Effector memory CD8-positive, alpha-beta T cell (primary cell): ENCODE data around the gene PDLIM1.
"Not testable (repeated sequence)": the region's sequence is repeated elsewhere in the genome, so short reads cannot be mapped to it uniquely, and the experiment has no call there.

Experiments
- ATAC-seq: fragments of 150-1000 bp; cut with Tn5 transposase; replicated peaks from 2 replicates; pipeline ENCODE4 v1.10.0; 2021; ENCODE audit warnings: mild to moderate bottlenecking, moderate library complexity
- DNase-seq, 3 experiments: peaks; one replicate each; pipeline ENCODE4 v3.0.0; 2021
- H3K27ac Mint-ChIP-seq, 2 donors: one replicate each; pipeline ENCODE4 v1.8.0; 2022; ENCODE audit warnings: mild to moderate bottlenecking in 2 of 2, mixed read lengths in 2 of 2, moderate library complexity in 2 of 2
- H3K27me3 Mint-ChIP-seq, 2 donors: one replicate each; pipeline ENCODE4 v1.8.0; 2022; ENCODE audit warnings: mixed read lengths in 2 of 2
- H3K36me3 Mint-ChIP-seq: one replicate; pipeline ENCODE4 v1.8.0; 2022; ENCODE audit warnings: mild to moderate bottlenecking, moderate library complexity, mixed read lengths; ENCODE audit not compliant: insufficient read depth
- H3K4me1 Mint-ChIP-seq, 2 donors: one replicate each; pipeline ENCODE4 v1.8.0; 2022; ENCODE audit warnings: low read depth in 2 of 2, mixed read lengths in 2 of 2
- H3K4me3 Mint-ChIP-seq, 2 donors: one replicate each; pipeline ENCODE4 v1.8.0; 2022; ENCODE audit warnings: mild to moderate bottlenecking in 2 of 2, mixed read lengths in 2 of 2, moderate library complexity in 2 of 2
- H3K9me3 Mint-ChIP-seq, 2 donors: one replicate each; pipeline ENCODE4 v1.8.0; 2022; ENCODE audit warnings: mixed read lengths in 2 of 2

PDLIM1 gene

DNA sequence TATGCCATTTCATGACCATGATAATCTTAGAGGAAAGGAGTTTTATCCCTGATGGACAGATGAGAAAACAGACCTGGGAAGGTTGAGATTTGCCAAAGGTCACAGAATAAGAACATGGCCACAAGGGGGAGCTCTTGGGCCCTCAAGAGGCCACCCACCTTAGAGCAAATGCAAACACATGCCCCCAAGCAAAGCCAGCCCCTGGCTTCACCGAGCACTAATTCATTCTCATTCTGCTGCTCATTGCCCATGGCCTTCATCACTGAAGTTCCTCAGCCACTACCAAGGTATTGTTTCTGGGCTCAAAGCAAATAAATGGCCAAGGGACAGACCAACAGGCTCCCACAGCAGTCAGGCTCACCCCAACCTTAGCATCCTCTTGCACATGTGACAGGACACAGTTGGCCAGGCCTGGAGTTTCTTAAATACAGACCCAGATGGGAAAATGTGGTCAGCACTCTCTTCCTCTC lies 44.2 kb downstream of the PDLIM1 start:
- peaks cover 0 to 24% of the 10 kb centered on the region in 2 donors for H3K27me3 Mint-ChIP-seq
- ATAC-seq (peak; percentile 52), DNase-seq (peak; percentile 52 to 63 (median 57))
- H3K27ac Mint-ChIP-seq, result no peak overlapping the region
- H3K9me3 Mint-ChIP-seq, result no peaks in the 10 kb centered on the region
- no peak overlapping the region for H3K4me3 Mint-ChIP-seq
- H3K36me3 Mint-ChIP-seq, result peaks cover under 1% of the 10 kb centered on the region
- peaks cover 3% of the 10 kb centered on the region in 2 donors for H3K4me1 Mint-ChIP-seq

DNA sequence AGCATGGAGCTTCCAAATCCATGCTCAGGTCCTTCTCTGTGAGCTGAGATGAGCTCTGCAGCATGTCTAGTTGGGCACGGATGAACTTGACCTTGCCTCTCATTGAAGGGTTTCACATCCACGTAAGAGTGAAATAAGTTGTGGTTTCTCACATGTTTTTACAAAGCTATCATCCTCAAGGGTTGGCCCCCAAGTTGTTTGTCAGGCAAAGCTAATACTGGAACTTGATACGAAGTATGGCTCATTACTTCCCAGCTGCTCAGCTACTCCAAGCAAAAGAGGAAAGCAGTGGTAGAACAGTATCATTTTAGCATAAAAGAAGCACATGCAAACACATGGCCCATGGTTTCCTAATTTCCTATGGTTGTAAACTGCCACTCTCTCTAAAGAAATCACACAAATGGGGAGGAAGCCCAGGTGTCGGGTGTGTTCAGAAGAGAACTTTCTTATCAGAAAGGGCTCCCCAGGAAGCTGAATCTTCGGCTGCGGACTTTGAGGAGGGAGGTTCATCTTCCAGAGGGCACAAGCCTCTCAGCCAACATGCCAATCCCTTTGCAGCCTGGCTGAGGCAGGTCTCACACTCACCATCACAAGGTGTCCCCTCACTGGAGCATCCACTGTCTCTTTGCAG lies 45.3 kb downstream of the PDLIM1 start:
- H3K27ac Mint-ChIP-seq, result no peak overlapping the region
- ATAC-seq (no peak), DNase-seq (no peak)
- H3K4me3 Mint-ChIP-seq, result no peak overlapping the region
- H3K9me3 Mint-ChIP-seq, result no peaks in the 10 kb centered on the region
- no peaks in the 10 kb centered on the region for H3K36me3 Mint-ChIP-seq
- H3K4me1 Mint-ChIP-seq, result peaks cover 3% of the 10 kb centered on the region in 2 donors
- H3K27me3 Mint-ChIP-seq, result peaks cover 0 to 15% of the 10 kb centered on the region in 2 donors

DNA sequence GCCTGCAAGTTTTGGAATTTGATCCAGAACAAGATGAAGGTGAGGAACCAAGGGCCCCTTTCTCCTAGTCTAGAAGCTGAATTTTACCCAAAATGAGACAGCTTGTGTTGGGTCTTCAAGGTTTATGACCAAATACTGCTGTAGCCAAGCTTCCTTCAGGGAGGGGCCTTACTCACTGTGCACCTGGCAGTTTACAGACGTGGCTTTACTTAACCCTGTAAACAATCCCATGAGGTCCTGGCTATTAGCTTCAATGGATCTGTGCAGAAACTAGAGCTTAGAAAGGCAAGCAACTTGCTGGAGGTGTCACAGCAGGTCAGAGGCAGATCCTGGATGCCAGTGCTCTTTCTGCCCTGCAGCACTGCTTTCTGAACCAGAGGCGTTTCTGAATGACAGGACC lies 46.7 kb downstream of the PDLIM1 start:
- ATAC-seq (no peak), DNase-seq (no peak)
- Mint-ChIP-seq H3K36me3 (no peaks in the 10 kb centered on the region), H3K4me1 (peaks cover 3% of the 10 kb centered on the region in 2 donors), H3K27me3 (peaks cover 0 to 15% of the 10 kb centered on the region in 2 donors), H3K4me3 (no peak overlapping the region), H3K27ac (no peak overlapping the region), H3K9me3 (no peaks in the 10 kb centered on the region)

DNA sequence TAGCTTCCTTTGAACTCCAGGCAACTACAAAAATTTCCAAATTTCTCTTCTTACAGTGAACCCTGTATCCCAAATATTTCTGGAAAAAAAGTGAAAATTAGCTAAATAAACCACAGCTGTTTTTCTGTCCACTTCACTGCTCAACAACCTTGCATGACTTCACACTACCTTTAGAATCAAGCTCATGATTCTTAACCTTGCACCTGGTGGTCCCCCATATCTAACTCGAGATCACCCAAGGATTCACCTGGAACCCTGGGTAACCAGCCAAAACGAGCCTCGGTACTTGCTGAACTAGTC lies 47.5 kb downstream of the PDLIM1 start:
- ATAC-seq, result no peak
- no peak overlapping the region for H3K27ac Mint-ChIP-seq

DNA sequence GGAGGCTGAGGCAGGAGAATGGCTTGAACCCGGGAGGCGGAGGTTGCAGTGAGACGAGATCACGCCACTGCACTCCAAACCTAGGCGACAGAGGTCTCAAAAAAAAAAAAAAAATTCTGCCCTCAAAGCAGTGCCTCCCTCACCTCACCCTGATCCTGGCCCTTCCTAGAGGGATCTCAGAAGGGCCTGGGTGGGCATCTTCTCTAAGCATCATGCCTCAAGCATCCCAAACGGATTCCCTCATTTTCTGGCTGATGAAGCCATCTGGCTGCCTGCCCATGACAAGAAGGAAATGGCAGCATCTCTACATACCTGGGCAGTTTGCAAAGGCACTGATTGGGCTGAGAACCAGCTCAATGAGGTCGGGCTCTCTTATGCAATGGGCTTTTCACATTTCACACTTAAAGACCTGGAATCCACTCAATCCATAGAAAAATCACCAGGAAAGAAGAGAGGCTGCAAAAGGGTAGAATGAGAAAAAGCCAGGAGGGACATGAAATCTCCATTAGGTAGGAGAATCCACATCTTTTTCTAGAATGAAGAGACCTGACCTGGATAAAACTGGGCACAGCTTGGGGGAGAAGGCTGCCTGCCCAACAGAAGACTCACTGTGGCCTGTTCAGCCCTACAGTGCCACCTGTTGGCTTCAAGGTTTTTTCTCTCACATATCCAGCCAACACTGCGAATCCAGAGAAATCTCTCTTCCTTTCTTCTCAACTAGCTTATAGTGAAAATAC lies 48.1 kb downstream of the PDLIM1 start:
- Mint-ChIP-seq H3K4me1 (peaks cover 3% of the 10 kb centered on the region in 2 donors), H3K9me3 (no peaks in the 10 kb centered on the region), H3K4me3 (no peak overlapping the region), H3K36me3 (no peaks in the 10 kb centered on the region), H3K27me3 (peaks cover 0 to 15% of the 10 kb centered on the region in 2 donors), H3K27ac (no peak overlapping the region)
- DNase-seq, result no peak
- ATAC-seq, result no peak

More for the DNA sequence above, 47.5 kb downstream of the PDLIM1 start:
- Mint-ChIP-seq H3K27me3 (peaks cover 0 to 15% of the 10 kb centered on the region in 2 donors), H3K36me3 (no peaks in the 10 kb centered on the region), H3K4me3 (no peak overlapping the region), H3K4me1 (peaks cover 3% of the 10 kb centered on the region in 2 donors), H3K9me3 (no peaks in the 10 kb centered on the region)
- no peak for DNase-seq

DNA sequence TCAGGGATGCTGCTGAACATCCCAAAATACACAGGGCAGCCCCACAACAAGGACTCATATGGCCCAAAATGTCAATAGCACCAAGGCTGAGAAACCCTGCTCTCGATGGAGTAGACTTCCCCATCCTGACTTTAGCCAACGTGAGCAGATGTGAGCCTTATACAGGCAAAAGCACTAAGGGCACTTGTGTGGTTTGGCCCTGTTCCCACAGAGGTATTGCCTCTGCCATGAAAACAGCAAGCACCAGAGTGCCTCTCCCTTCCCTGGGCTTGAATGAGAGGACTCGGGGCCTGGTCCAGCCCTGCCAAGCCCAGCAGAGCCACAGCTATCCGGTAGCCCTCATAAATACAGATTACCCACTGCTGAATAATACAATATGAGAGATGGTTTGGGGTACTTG lies 49.3 kb downstream of the PDLIM1 start:
- ATAC-seq (no peak), DNase-seq (no peak)
- no peak overlapping the region for H3K27ac Mint-ChIP-seq
- H3K36me3 Mint-ChIP-seq, result peaks cover 1% of the 10 kb centered on the region
- no peak overlapping the region for H3K4me3 Mint-ChIP-seq
- no peaks in the 10 kb centered on the region for H3K9me3 Mint-ChIP-seq
- peaks cover 3% of the 10 kb centered on the region in 2 donors for H3K4me1 Mint-ChIP-seq
- peaks cover 0 to 15% of the 10 kb centered on the region in 2 donors for H3K27me3 Mint-ChIP-seq

DNA sequence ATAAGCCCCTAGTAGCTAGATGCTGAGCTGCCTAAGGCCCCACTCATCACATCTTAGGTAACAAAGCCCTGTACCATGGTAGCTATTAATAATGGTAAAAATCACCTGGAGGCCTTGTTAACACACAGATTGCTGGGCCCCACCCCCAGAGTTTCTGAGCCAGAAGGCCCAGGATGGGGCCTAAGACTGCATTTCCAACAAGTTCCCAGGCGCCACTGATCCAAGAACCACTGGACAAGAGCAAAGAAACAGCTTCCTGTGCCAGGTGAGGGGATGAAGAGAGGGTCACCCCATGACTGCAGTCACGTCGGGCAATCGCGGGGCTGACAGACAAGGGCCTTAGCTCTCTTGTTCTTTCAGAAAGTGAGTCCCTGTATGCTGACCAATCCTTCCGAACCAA lies 50.0 kb downstream of the PDLIM1 start:
- H3K9me3 Mint-ChIP-seq, result no peaks in the 10 kb centered on the region

DNA sequence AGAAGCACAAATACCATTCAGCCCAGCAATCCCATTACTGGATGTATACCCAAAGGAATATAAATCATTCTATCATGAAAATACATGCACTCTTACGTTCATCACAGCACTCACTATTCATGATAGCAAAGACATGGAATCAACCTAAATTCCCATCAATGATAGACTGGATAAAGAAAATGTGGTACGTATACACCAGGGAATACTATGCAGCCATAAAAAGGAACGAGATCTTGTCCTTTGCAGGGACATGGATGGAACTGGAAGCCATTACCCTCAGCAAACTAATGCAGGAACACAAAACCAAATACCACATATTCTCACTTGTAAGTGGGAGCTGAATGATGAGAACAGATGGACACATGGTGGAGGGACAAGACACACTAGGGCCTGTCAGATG lies 50.7 kb downstream of the PDLIM1 start:
- not testable (repeated sequence) for H3K4me3 Mint-ChIP-seq, H3K27ac Mint-ChIP-seq, ATAC-seq, H3K4me1 Mint-ChIP-seq, H3K36me3 Mint-ChIP-seq, H3K27me3 Mint-ChIP-seq, H3K9me3 Mint-ChIP-seq, DNase-seq

More for the DNA sequence above, 50.0 kb downstream of the PDLIM1 start:
- peaks cover 0 to 9% of the 10 kb centered on the region in 2 donors for H3K27me3 Mint-ChIP-seq
- H3K4me1 Mint-ChIP-seq, result peaks cover 2% of the 10 kb centered on the region in 2 donors
- ATAC-seq (no peak), DNase-seq (no peak)
- H3K4me3 Mint-ChIP-seq, result no peak overlapping the region
- peaks cover 3% of the 10 kb centered on the region for H3K36me3 Mint-ChIP-seq
- H3K27ac Mint-ChIP-seq, result no peak overlapping the region

DNA sequence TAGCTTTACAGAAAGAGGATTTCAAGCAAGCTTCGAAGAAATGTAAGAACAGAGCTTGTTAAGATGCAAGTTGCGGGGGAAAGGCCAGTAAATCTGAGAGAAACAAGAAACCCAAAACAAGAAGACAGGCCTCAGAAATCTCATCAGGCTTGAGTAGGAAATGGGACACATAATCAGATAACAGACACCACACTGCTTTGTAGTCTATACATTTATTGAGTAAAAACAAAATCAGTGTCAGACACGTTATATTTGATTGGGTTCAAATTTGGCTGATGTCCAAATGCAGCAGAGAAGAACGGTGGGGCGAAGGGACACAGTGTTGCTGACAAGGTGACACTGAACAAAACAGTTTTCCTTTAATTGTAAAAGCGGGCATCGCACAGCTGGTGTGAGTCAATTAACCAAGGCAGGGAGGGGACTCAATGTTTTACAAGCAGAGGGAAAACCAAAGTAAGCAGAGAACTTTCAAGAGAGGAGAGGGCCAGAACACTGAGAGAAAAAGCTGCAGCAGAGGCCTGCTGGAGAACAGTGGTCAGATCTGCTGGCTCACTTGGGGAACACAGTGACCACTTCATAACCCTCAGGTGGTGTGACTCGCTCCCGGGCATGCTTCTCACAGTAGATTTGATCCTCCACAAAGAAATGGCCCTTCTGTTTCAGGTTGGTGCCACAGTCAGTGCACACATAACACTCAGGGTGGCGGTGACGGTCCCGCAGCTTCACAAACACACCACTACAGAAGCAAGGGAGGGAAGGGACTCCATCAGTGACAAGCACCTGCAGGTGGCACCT lies 53.2 kb downstream of the PDLIM1 start:
- H3K36me3 Mint-ChIP-seq, result peaks cover 3% of the 10 kb centered on the region
- H3K27ac Mint-ChIP-seq, result no peak overlapping the region
- no peaks in the 10 kb centered on the region for H3K27me3 Mint-ChIP-seq

DNA sequence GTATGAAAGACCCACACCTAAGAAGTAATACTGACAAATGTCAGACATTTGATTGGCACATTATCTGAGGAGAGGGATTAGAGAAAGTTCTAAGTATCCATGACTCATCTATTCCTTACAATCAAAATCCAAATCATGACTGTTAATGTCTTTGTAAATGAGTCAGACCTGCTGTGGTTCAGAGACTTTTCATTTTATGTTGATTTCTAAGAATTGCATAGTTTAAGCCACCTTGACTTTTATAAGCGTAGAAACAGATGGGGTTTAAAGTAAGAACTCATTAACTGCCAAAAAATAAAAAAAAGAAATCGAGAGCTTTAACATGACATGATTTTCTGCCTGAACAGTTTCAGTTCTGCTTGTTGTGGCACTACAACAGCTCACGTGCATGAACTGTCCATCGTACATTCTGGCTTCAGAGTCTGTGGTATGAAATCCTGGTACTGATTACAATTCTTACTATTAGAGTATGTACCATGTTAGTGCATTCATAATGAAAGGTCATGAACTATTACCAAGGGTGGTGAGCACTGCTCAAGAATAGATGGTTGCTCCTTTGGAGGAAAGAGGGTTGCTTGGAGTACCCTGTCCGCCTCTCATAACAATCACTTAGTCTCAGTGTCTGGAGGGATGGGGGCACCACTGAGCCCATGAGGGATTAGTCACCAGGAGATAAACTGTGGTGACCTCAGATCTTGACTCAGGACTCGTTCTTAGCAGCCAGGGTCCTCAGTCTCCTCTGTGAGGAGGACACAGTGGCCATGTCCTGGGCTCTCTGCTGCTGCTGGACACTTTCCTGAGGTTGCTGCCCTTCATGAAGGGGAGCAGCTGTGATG lies 54.5 kb downstream of the PDLIM1 start:
- H3K9me3 Mint-ChIP-seq, result no peaks in the 10 kb centered on the region
- ATAC-seq, result no peak
- peaks cover 3% of the 10 kb centered on the region for H3K36me3 Mint-ChIP-seq
- no peak overlapping the region for H3K27ac Mint-ChIP-seq
- H3K4me1 Mint-ChIP-seq, result no peaks in the 10 kb centered on the region
- DNase-seq, result no peak
- H3K4me3 Mint-ChIP-seq, result no peak overlapping the region
- H3K27me3 Mint-ChIP-seq, result peaks cover 0 to 5% of the 10 kb centered on the region in 2 donors

More for the DNA sequence above, 53.2 kb downstream of the PDLIM1 start:
- ATAC-seq, result no peak
- Mint-ChIP-seq H3K4me3 (no peak overlapping the region), H3K9me3 (no peaks in the 10 kb centered on the region), H3K4me1 (no peaks in the 10 kb centered on the region)
- DNase-seq, result no peak

DNA sequence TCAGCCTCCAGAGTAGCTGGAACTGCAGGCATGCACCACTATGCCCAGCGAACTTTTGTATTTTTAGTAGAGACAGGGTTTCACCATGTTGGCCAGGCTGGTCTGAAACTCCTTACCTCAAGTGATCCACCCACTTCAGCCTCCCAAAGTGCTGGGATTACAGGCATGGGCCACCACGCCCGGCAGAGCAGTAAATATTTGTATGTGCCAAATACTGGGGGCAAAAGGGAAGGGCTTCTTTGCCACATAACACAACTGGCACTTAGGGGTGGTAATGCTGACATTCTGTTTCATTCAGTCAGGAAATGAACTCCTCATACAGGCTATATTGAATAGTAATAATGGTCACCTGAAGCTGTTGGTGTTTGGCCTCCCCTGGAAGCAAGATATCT lies 55.1 kb downstream of the PDLIM1 start:
- H3K36me3 Mint-ChIP-seq, result peaks cover 3% of the 10 kb centered on the region
- peaks cover 0 to 6% of the 10 kb centered on the region in 2 donors for H3K4me1 Mint-ChIP-seq
- H3K27me3 Mint-ChIP-seq, result peaks cover 0 to 11% of the 10 kb centered on the region in 2 donors
- H3K9me3 Mint-ChIP-seq, result no peaks in the 10 kb centered on the region
- H3K27ac Mint-ChIP-seq, result no peak overlapping the region
- no peak overlapping the region for H3K4me3 Mint-ChIP-seq
- ATAC-seq (no peak), DNase-seq (no peak)

DNA sequence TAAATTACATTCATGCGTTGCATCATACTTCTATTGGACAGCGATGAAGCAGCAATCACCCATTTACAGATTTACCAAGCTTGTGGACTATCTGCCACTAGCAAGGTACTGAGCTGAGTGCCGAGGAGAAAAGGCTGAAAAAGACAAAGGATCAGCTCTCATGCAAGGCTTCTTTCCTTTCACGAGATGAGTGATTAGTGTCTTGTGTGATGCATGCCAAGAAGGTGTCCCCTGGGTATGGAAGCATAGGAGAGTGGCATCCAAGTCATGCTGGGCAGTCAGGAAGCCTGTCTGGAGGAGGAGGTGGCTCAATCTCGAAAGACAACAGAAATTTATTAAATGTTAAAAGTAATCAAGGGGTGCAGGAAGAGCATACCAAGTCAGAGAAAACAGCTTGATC lies 55.9 kb downstream of the PDLIM1 start:
- Mint-ChIP-seq H3K4me1 (peaks cover 0 to 8% of the 10 kb centered on the region in 2 donors), H3K36me3 (peaks cover 3% of the 10 kb centered on the region), H3K27me3 (peaks cover 0 to 17% of the 10 kb centered on the region in 2 donors), H3K4me3 (no peak overlapping the region), H3K9me3 (no peaks in the 10 kb centered on the region), H3K27ac (no peak overlapping the region)
- DNase-seq, result no peak
- no peak for ATAC-seq
